Left ventricle myocardium superior (tissue), 1 donor: ENCODE results near the gene IL36A. TPM values are rescaled to one million over a fixed set of nuclear protein-coding genes. Genes with fewer than 3 reads are reported as not detected.

Experiments
- ATAC-seq: fragments of 200-7000 bp; cut with Tn5 transposase; one replicate; pipeline ENCODE4 v1.9.1; 2020; ENCODE audit warnings: mild to moderate bottlenecking, moderate library complexity
- DNase-seq: peaks from one replicate; pipeline ENCODE4 v3.0.0-alpha.2; 2020
- intact Hi-C: fragments of 100-400 bp; cut with micrococcal nuclease; formaldehyde crosslinking; loops from one replicate; pipeline ENCODE4 v1.11.0; 2022
- long read RNA-seq: library from polyadenylated mRNA; unstranded; transcript quantifications from one replicate; pipeline ENCODE4 v2.0.0, GENCODE V29; 2021
- total RNA-seq: library from RNA; stranded (reverse); fragmentation: NEBNext Ultra II Directional; extraction: Animal tissue kit (Norgen Biotek cat#: 25700); gene quantifications from one replicate; pipeline ENCODE4 v1.2.1, GENCODE V29; 2021
- donor health status: DM: no; HTN: yes; CAD: no; lungs with severe emphysema.

IL36A gene, protein sequence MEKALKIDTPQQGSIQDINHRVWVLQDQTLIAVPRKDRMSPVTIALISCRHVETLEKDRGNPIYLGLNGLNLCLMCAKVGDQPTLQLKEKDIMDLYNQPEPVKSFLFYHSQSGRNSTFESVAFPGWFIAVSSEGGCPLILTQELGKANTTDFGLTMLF
- not detected for total RNA-seq
- long read RNA-seq: 0 reads

DNA sequence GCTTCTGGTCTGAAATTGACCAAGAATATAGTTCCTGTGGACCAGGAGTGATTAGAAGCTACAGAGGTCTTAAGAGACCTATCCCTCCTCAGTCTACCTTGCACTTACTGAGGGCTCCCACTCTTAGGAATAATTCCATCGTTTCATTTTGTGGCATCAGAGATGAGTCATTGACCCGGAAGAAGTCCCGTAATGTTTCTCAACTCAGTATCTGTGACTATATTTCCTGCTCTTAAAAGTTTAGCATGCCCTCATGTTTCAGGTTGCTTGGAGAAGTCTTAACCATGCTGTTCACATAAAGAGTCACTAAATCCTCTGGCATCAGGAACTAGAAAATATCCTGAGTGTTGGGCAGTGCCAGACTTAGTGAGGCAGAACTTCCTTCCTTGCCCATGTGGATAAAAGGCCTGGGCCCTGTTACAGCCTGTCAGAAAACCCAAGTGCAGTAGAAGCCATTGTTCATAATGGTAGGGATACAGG, at the start of gene IL36A:
TSS of gene IL36A (plus strand) at position 430 of the 480 bp plus-strand sequence. CDS start 413 bp downstream, outside the sequence.
- ATAC-seq (no peak), DNase-seq (no peak)
- intact Hi-C loops: no loop called here

GRCh38 chr2:112957511-112957910, 47.7 kb upstream of the IL36A start:
- intact Hi-C loops: no loop called here
- ATAC-seq (no peak), DNase-seq (no peak)

GRCh38 chr2:112958428-112959108, 46.7 kb upstream of the IL36A start:
- intact Hi-C loops: no loop called here
- DNase-seq: no peak
- ATAC-seq: peak; percentile 50

DNA sequence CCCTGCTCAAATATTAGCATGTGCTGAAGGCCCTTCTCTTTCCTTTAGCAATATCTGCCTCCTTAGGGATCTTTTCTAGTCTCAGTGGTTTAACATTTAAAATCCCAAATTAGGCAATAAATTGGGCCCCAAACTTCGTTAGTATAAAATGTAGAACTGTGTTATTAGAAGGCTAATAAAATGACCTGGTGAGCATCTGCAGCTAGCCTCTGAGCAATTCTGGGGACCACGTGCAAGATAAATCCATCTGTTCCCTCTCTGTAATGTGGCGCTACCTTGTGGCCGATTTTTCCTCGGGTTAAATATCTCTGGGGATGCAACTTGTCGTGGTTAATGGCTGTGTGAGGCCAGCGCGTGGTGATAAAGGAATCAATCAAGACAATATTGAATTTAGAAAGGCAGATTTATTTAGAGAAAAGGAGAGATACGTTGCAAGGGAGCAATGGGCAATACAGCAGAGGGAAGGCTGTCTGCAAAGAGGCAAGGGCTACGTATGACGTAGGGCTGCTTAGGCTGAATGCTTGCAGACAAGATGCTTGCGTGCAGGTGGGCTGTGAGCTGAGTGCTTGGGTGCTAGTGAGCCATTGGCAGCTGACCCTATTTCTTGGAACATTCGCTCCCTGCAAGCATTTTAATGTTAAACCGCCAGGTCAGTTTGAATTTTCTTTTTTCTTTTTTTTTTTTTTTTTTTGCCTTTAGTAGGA, 46.0 kb upstream of the IL36A start:
- intact Hi-C loops: no loop called here
- DNase-seq (no peak), ATAC-seq (no peak)

DNA sequence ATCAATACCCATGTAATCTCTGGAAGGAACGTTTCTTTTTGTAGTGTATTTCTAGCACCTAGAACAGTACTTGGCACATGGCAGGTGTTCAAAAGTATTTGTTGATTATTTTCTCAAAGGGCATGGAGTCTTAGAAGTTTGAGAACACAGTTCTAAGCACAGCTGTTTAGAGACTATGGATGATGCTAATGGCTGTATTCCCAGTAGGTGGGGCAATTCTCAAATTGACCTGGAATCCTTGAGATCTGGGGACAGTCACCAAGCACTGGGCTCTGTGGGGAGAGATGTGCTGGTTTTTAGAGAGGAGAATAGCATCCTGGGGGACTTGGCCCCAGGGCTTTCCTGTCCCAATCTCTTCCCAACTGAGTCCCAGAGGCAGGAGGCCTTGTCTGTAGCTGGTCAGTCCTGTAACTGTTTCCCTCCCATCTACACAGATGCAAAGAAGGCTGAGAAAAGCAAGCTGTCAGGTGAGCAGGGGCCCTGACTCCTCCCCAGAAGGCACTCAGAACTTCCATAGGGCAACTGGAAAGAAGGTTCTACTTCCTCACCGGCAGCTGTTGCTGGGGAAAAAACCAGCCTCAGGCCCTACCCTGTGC, 44.9 kb upstream of the IL36A start:
- intact Hi-C loops: no loop called here
- no peak for DNase-seq
- no peak for ATAC-seq

- no peak for ATAC-seq
- intact Hi-C loops: no loop called here
These were observed 42.7 kb upstream of the IL36A start for GRCh38 chr2:112962308-112963175.

DNA sequence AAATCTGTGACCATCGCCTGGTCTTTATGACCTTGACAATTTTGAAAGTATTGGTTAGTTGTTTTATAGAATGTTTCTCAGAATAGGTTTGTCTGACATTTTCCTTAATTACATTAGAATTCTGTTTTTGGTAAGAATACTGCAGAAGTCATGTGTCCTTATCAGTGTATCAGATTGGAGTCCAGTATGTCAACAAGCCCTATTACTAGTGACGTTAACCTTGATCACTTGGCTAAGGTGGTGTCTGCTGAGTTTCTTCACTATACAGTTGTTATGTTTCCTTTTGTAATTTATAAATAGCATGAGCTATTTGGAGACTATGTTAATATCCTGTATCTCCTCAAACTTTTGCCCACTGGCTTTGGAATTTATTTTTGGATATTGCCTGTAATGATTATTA, 38.2 kb upstream of the IL36A start:
- intact Hi-C loops: no loop called here
- ATAC-seq (no peak), DNase-seq (no peak)

More at GRCh38 chr2:112962308-112963175, 42.7 kb upstream of the IL36A start:
- no peak for DNase-seq

- intact Hi-C loops: no loop called here
- DNase-seq (no peak), ATAC-seq (no peak)
These were observed 32.7 kb upstream of the IL36A start for GRCh38 chr2:112972423-112973086.

DNA sequence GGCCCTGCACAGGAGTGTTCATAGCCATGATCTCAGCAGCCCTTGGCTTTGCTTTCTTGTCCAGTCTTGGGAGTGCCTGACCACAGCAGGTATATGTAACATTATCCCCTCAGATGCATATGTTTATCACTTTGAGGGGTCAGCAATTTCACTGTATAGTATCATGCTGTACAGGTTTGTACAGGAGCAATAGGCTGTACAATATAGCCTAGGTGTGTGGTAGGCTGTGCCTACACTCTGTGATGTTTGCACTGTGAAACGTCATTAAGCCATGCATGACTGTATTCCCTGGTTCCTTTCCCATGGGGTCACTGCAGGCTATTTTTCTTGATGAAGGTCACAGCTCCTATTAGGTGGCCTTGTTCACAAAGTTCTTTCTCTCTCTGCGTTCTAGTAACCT, 32.1 kb upstream of the IL36A start:
- ATAC-seq (no peak), DNase-seq (no peak)
- intact Hi-C loops: no loop called here

DNA sequence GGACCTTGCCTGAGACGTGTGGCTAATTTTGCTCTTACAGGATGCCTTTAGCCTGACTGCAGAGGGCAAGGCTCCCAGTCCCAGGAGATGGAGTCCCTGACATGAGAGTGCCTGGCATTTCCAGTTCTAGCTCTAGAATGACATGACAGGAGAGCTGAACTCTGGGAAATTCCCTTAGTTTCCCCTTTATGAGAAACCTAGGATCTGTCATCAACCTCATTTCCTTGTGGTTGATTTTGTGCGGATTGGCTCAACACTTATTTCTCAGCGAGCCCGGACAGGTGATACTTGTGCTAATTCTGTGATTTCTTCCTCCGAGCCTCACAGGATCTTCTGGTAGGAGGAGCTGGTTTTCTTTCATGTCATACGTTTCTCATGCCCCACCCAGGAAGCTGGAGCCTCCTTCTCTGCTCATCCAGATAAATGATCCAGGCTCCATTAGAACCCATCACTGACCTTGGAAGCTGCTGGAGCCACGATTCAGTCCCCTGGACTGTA, 27.7 kb upstream of the IL36A start, which contains the start of gene IL36G:
TSS of gene IL36G (plus strand) at position 448 of the 498 bp plus-strand sequence. CDS start 633 bp downstream, outside the sequence.
- intact Hi-C loops: no loop called here
- DNase-seq (no peak), ATAC-seq (no peak)

DNA sequence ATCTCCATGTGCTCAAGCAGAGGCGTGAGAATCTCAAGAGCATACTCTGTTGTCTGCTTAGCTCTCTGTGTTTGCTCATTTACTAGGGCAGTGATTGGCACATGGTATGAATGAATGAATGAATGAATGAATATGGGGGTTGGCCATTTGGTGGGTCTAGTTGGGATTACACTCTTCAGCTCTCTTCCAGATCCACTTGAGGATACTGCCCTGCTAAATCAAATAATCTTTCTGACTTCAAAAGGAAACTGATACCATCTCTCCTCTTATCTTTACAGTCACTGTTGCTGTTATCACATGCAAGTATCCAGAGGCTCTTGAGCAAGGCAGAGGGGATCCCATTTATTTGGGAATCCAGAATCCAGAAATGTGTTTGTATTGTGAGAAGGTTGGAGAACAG, 25.5 kb upstream of the IL36A start:
- intact Hi-C loops: no loop called here

DNA sequence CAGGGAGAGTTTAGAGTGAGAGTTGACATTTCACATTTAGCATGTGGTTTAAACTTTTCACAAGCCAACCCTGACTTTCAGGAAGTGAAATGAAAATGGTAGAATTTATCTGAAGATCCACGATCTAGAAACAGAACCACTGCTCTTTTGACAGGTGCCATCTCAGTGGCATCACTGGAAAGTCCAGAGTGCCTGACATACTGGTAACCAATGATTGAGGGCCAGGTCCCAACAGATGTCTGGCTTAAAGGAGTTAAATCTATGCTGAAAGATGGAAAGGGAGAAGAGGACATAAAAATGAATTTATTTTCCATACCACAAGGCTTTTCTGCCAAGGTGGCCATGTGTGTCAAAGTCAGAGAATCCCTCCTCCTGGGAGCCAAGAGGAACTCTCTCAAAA, 24.7 kb upstream of the IL36A start:
- DNase-seq (no peak), ATAC-seq (no peak)
- intact Hi-C loops: no loop called here

More for the DNA sequence above, 25.5 kb upstream of the IL36A start:
- DNase-seq: no peak
- ATAC-seq: no peak

DNA sequence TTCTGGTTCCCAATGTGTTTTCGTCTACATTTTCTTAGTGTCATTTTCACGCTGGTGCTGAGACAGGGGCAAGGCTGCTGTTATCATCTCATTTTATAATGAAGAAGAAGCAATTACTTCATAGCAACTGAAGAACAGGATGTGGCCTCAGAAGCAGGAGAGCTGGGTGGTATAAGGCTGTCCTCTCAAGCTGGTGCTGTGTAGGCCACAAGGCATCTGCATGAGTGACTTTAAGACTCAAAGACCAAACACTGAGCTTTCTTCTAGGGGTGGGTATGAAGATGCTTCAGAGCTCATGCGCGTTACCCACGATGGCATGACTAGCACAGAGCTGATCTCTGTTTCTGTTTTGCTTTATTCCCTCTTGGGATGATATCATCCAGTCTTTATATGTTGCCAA, 20.2 kb upstream of the IL36A start:
- intact Hi-C loops: no loop called here
- ATAC-seq (no peak), DNase-seq (no peak)

DNA sequence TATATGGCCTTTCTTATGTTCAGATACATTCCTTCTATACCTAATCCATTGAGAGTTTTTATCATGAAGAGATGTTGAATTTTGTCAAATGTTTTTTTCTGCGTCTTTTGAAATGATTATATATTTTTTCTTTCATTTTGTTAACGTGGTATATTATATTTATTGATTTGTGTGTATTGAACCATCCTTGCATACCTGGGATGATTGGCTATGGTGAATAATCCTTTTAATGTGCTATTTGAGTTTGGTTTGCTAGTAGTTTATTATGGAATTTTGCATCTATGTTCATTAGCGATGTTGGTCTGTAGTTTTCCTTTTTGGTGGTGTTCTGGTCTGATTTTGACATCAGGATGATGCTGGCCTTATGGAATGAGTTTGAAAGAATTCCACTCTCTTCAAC, 15.6 kb upstream of the IL36A start:
- ATAC-seq: no peak
- DNase-seq: no peak
- intact Hi-C loops: no loop called here

DNA sequence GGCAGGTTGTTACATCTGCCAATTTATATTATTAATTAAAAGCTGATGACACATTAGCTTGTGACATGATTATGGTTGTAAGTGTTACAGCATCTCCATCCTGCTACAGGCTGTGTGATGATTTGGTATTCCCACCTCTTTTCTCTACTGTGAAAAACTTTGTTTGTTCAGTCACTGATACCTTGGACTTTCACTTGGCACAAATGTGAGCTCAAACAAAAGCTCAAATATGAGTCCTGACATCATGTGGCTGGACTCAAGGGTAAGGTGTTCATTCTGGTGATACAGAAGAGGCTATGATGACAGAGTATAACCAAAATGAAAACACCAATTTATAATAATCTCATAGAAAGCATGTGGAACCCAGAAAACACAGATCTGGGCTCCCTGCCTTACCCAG, 11.4 kb upstream of the IL36A start:
- ATAC-seq (no peak), DNase-seq (no peak)
- intact Hi-C loops: no loop called here

GRCh38 chr2:112994648-112995047, 10.6 kb upstream of the IL36A start:
- DNase-seq (no peak), ATAC-seq (no peak)
- intact Hi-C loops: no loop called here

GRCh38 chr2:112995346-112995920, 9.8 kb upstream of the IL36A start:
- intact Hi-C loops: no loop called here
- ATAC-seq (no peak), DNase-seq (no peak)

GRCh38 chr2:112996635-112997034, 8.6 kb upstream of the IL36A start:
- intact Hi-C loops: no loop called here
- ATAC-seq (no peak), DNase-seq (no peak)
